ENCODE data around the gene WDR3. TPM values are rescaled to one million over a fixed set of nuclear protein-coding genes. Genes with fewer than 3 reads are reported as not detected.

Gene WDR3
- polyA plus RNA-seq, 1 donor from 2014 or later = 20.6 TPM

- peaks cover 55% of the 10 kb centered on the region for H3K79me2 ChIP-seq (replicated peaks; ENCODE audit: insufficient read depth, low read length)
- no peaks in the 10 kb centered on the region for H4K20me1 ChIP-seq (ENCODE audit: insufficient read depth)
- H2AFZ ChIP-seq (ENCODE audit: low read depth, low read length) = peak overlapping the region; percentile 79
- H3K27ac ChIP-seq (ENCODE audit: low read length) = peak overlapping the region; percentile 75
- peaks cover 6% of the 10 kb centered on the region for H3K36me3 ChIP-seq (ENCODE audit: insufficient read depth, low read length)
- H3K9me3 ChIP-seq (ENCODE audit: low read length) = no peaks in the 10 kb centered on the region
- peak overlapping the region; percentile 87 for H3K4me3 ChIP-seq (ENCODE audit: low read length)
- TF ChIP-seq RAD21 (conservative IDR thresholded peaks at IDR 0.05) (no peak), MXI1 (conservative IDR thresholded peaks at IDR 0.05; ENCODE audit: poor library complexity, severe bottlenecking) (peak; percentile 56), REST (IDR thresholded peaks at IDR 0.05; ENCODE audit: borderline replicate concordance) (peak; percentile 17), SMC3 (conservative IDR thresholded peaks at IDR 0.05; ENCODE audit: poor library complexity) (no peak)
- H3K4me2 ChIP-seq (ENCODE audit: low read length) = peak overlapping the region; percentile 79
- H3K27me3 ChIP-seq (ENCODE audit: insufficient read depth, low read depth, low read length) = no peaks in the 10 kb centered on the region
- no peaks in the 10 kb centered on the region for H3K9me2 ChIP-seq (ENCODE audit: insufficient read depth, low read length)
- no peaks in the 10 kb centered on the region for H3F3A ChIP-seq (ENCODE audit: insufficient read depth, low read length, poor library complexity, severe bottlenecking)
- H3K9ac ChIP-seq (ENCODE audit: low read length) = peak overlapping the region; percentile 81
Observed at GRCh38 chr1:117930173-117930447, 571 bp downstream of the WDR3 start.

GRCh38 chr1:117930484-117930883, 945 bp downstream of the WDR3 start:
- Histone ChIP-seq H3F3A (ENCODE audit: insufficient read depth, low read length, poor library complexity, severe bottlenecking) (no peaks in the 10 kb centered on the region), H3K27me3 (ENCODE audit: insufficient read depth, low read depth, low read length) (no peaks in the 10 kb centered on the region), H4K20me1 (ENCODE audit: insufficient read depth) (no peaks in the 10 kb centered on the region), H3K4me3 (ENCODE audit: low read length) (peak overlapping the region; percentile 87), H3K36me3 (ENCODE audit: insufficient read depth, low read length) (peaks cover 6% of the 10 kb centered on the region), H3K79me2 (replicated peaks; ENCODE audit: insufficient read depth, low read length) (peaks cover 54% of the 10 kb centered on the region), H3K9me2 (ENCODE audit: insufficient read depth, low read length) (no peaks in the 10 kb centered on the region), H3K27ac (ENCODE audit: low read length) (peak overlapping the region; percentile 75), H2AFZ (ENCODE audit: low read depth, low read length) (peak overlapping the region; percentile 79), H3K9me3 (ENCODE audit: low read length) (no peaks in the 10 kb centered on the region), H3K4me2 (ENCODE audit: low read length) (peak overlapping the region; percentile 79), H3K9ac (ENCODE audit: low read length) (peak overlapping the region; percentile 81)
- TF ChIP-seq MXI1 (conservative IDR thresholded peaks at IDR 0.05; ENCODE audit: poor library complexity, severe bottlenecking) (no peak), EZH2 (IDR thresholded peaks at IDR 0.05; ENCODE audit: borderline replicate concordance, insufficient read depth, low read length, poor library complexity, severe bottlenecking) (no peak), EP300 (conservative IDR thresholded peaks at IDR 0.05; ENCODE audit: poor library complexity, severe bottlenecking) (no peak), SMC3 (conservative IDR thresholded peaks at IDR 0.05; ENCODE audit: poor library complexity) (no peak), CTCF (IDR thresholded peaks at IDR 0.05; ENCODE audit: poor library complexity, severe bottlenecking) (no peak)

GRCh38 chr1:117932576-117932975, 3.0 kb downstream of the WDR3 start:
- Histone ChIP-seq H3K4me2 (ENCODE audit: low read length) (no peak overlapping the region), H3K4me3 (ENCODE audit: low read length) (no peak overlapping the region), H3K9ac (ENCODE audit: low read length) (no peak overlapping the region), H2AFZ (ENCODE audit: low read depth, low read length) (no peak overlapping the region), H3K79me2 (replicated peaks; ENCODE audit: insufficient read depth, low read length) (peaks cover 33% of the 10 kb centered on the region), H3K9me2 (ENCODE audit: insufficient read depth, low read length) (no peaks in the 10 kb centered on the region), H4K20me1 (ENCODE audit: insufficient read depth) (no peaks in the 10 kb centered on the region), H3K36me3 (ENCODE audit: insufficient read depth, low read length) (peaks cover 6% of the 10 kb centered on the region), H3K27ac (ENCODE audit: low read length) (no peak overlapping the region), H3K9me3 (ENCODE audit: low read length) (no peaks in the 10 kb centered on the region), H3F3A (ENCODE audit: insufficient read depth, low read length, poor library complexity, severe bottlenecking) (no peaks in the 10 kb centered on the region), H3K27me3 (ENCODE audit: insufficient read depth, low read depth, low read length) (no peaks in the 10 kb centered on the region)
- TF ChIP-seq MXI1 (conservative IDR thresholded peaks at IDR 0.05; ENCODE audit: poor library complexity, severe bottlenecking) (no peak), POLR2AphosphoS5 (IDR thresholded peaks at IDR 0.05) (no peak), EZH2 (IDR thresholded peaks at IDR 0.05; ENCODE audit: borderline replicate concordance, insufficient read depth, low read length, poor library complexity, severe bottlenecking) (no peak), TAF1 (IDR thresholded peaks at IDR 0.05; ENCODE audit: low read depth) (no peak), RAD21 (conservative IDR thresholded peaks at IDR 0.05) (no peak), REST (IDR thresholded peaks at IDR 0.05; ENCODE audit: borderline replicate concordance) (no peak), EP300 (conservative IDR thresholded peaks at IDR 0.05; ENCODE audit: poor library complexity, severe bottlenecking) (no peak), SMC3 (conservative IDR thresholded peaks at IDR 0.05; ENCODE audit: poor library complexity) (no peak), CTCF (IDR thresholded peaks at IDR 0.05; ENCODE audit: poor library complexity, severe bottlenecking) (no peak)

All from neural cell (in vitro differentiated cells).